GM23338 (cell line): ENCODE results near the gene TST. TPM values are rescaled to one million over a fixed set of nuclear protein-coding genes. Genes with fewer than 3 reads are reported as not detected.

Experiments
- ATAC-seq: fragments of 200-7000 bp; cut with Tn5 transposase; 3 replicates; pipeline ENCODE4 v1.9.1; 2020
- DNase-seq: peaks from one replicate; pipeline ENCODE4 v3.0.0-alpha.2; 2015; ENCODE audit warnings: low spot score
- H2AFZ ChIP-seq: fragments of 200-600 bp; sonication (generic); 2 replicates; pipeline ENCODE4 v1.8.0; 2016; ENCODE audit warnings: antibody characterized with exemption, mild to moderate bottlenecking, moderate library complexity
- H3F3A ChIP-seq: fragments of 200-600 bp; sonication (generic); replicated peaks from 2 replicates; pipeline ENCODE4 v1.8.0; 2017; ENCODE audit warnings: antibody characterized with exemption, mixed run types, low read depth
- H3K27ac ChIP-seq: fragments of 200-600 bp; sonication (generic); 2 replicates; pipeline ENCODE4 v1.6.1; 2016; ENCODE audit warnings: low read depth
- H3K27me3 ChIP-seq: fragments of 200-600 bp; sonication (generic); 2 replicates; pipeline ENCODE4 v1.8.0; 2016; ENCODE audit warnings: mild to moderate bottlenecking, mixed run types, moderate library complexity; ENCODE audit not compliant: insufficient read depth
- H3K36me3 ChIP-seq: fragments of 200-600 bp; sonication (generic); 2 replicates; pipeline ENCODE4 v1.8.0; 2016; ENCODE audit warnings: mild to moderate bottlenecking; ENCODE audit not compliant: insufficient read depth
- H3K4me1 ChIP-seq: fragments of 200-600 bp; sonication (generic); 2 replicates; pipeline ENCODE4 v1.8.0; 2016; ENCODE audit warnings: mild to moderate bottlenecking, moderate library complexity; ENCODE audit not compliant: insufficient read depth
- H3K4me2 ChIP-seq: fragments of 200-600 bp; sonication (generic); 2 replicates; pipeline ENCODE4 v1.7.1; 2017; ENCODE audit warnings: mixed run types
- H3K4me3 ChIP-seq: fragments of 200-600 bp; sonication (generic); 2 replicates; pipeline ENCODE4 v1.6.1; 2016; ENCODE audit warnings: mixed run types
- H3K79me2 ChIP-seq: fragments of 200-600 bp; sonication (generic); replicated peaks from 2 replicates; pipeline ENCODE4 v1.8.0; 2017; ENCODE audit warnings: mild to moderate bottlenecking; ENCODE audit not compliant: insufficient read depth
- H3K9me2 ChIP-seq: fragments of 200-600 bp; sonication (generic); 2 replicates; pipeline ENCODE4 v1.8.0; 2017; ENCODE audit not compliant: insufficient read depth
- H4K20me1 ChIP-seq: fragments of 200-600 bp; sonication (generic); replicated peaks from 2 replicates; pipeline ENCODE4 v1.8.0; 2017; ENCODE audit warnings: mild to moderate bottlenecking; ENCODE audit not compliant: insufficient read depth
- H3K27ac Mint-ChIP-seq: 2 replicates; pipeline ENCODE4 v1.8.0; 2020; ENCODE audit warnings: inconsistent platforms, mild to moderate bottlenecking, moderate library complexity, mixed read lengths
- H3K27me3 Mint-ChIP-seq: 3 replicates; pipeline ENCODE4 v1.8.0; 2022; ENCODE audit warnings: low read depth, mild to moderate bottlenecking, moderate library complexity, mixed read lengths, inconsistent platforms; ENCODE audit not compliant: insufficient read depth, poor library complexity
- H3K36me3 Mint-ChIP-seq: 3 replicates; pipeline ENCODE4 v1.8.0; 2021; ENCODE audit warnings: low read depth, mild to moderate bottlenecking, inconsistent platforms, moderate library complexity, mixed read lengths
- H3K4me1 Mint-ChIP-seq: 3 replicates; pipeline ENCODE4 v1.8.0; 2020; ENCODE audit warnings: mild to moderate bottlenecking, inconsistent platforms, mixed read lengths
- H3K4me3 Mint-ChIP-seq: 3 replicates; pipeline ENCODE4 v1.8.0; 2021; ENCODE audit warnings: moderate library complexity, mild to moderate bottlenecking, inconsistent platforms, mixed read lengths
- H3K9me3 Mint-ChIP-seq: 3 replicates; pipeline ENCODE4 v1.8.0; 2020; ENCODE audit warnings: moderate library complexity, mild to moderate bottlenecking, inconsistent platforms, mixed read lengths
- CREB1 ChIP-seq: fragments of 250-450 bp; sonication (Bioruptor Pico); IDR thresholded peaks from 2 replicates; pipeline ENCODE4 v1.5.0; 2020; ENCODE audit warnings: low read depth, mild to moderate bottlenecking, moderate library complexity
- CTCF ChIP-seq, 2 experiments: fragments of 200-600 bp in 1 of 2; sonication (generic) in 1 of 2; conservative IDR thresholded peaks; 2 replicates each; pipeline versions ENCODE4 v1.5.1 to v1.6.1; 2016 to 2017; ENCODE audit warnings: antibody characterized with exemption in 2 of 2, low read depth in 2 of 2, mild to moderate bottlenecking in 2 of 2, moderate library complexity in 1 of 2
- EZH2phosphoT487 ChIP-seq: fragments of 200-600 bp; sonication (generic); IDR thresholded peaks from one replicate; pipeline ENCODE4 v1.8.1; 2018; ENCODE audit warnings: antibody characterized with exemption; ENCODE audit not compliant: unreplicated experiment
- JUNB ChIP-seq: IDR thresholded peaks from one replicate; pipeline ENCODE4 v1.6.1; 2016; ENCODE audit warnings: antibody characterized with exemption; ENCODE audit not compliant: unreplicated experiment
- REST ChIP-seq: IDR thresholded peaks from one replicate; pipeline ENCODE4 v1.6.1; 2018; ENCODE audit warnings: antibody characterized with exemption; ENCODE audit not compliant: unreplicated experiment
- STAT1 ChIP-seq: IDR thresholded peaks from one replicate; pipeline ENCODE4 v1.6.1; 2016; ENCODE audit warnings: antibody characterized with exemption; ENCODE audit not compliant: unreplicated experiment
- ZNF114 ChIP-seq: fragments of 250-450 bp; sonication (Bioruptor Pico); IDR thresholded peaks from 2 replicates; pipeline ENCODE4 v1.5.0; 2020; ENCODE audit warnings: mild to moderate bottlenecking, moderate library complexity
- ZNF331 ChIP-seq: fragments of 250-450 bp; sonication (Bioruptor Pico); IDR thresholded peaks from 2 replicates; pipeline ENCODE4 v1.5.0; 2020; ENCODE audit warnings: low read depth, mild to moderate bottlenecking, moderate library complexity
- ZNF462 ChIP-seq: fragments of 250-450 bp; sonication (Bioruptor Pico); IDR thresholded peaks from 2 replicates; pipeline ENCODE4 v1.5.0; 2020; ENCODE audit warnings: mild to moderate bottlenecking, moderate library complexity
- polyA plus RNA-seq: library from polyadenylated mRNA; unstranded; fragments of >200 nt; fragmentation: Nextera tagmentation; extraction: Ambion mirVana; gene quantifications from 2 replicates; pipeline ENCODE4 v1.2.1, GENCODE V29; 2016
- total RNA-seq: library from RNA; depleted of rRNA; stranded (reverse); fragments of >200 nt; shearing (Covaris generic); gene quantifications from 2 replicates; pipeline ENCODE4 v1.2.3, GENCODE V29; 2014

Gene TST
- total and polyA plus RNA-seq, 2 experiments from 2014 or later, result 14.6 to 32.7 TPM

- TF ChIP-seq ZNF462 (CRISPR knock-in tag) (no peak), CTCF (conservative IDR thresholded peaks at IDR 0.05; ENCODE audit: low read depth in 2 of 2) (no peak), JUNB (no peak)
These were observed 4.6 kb upstream of the TST start (continued) for GRCh38 chr22:37023743-37024338.

- Histone ChIP-seq H3K9me2 (no peaks in the 10 kb centered on the region), H3K79me2 (peaks cover 37% of the 10 kb centered on the region), H3F3A (no peaks in the 10 kb centered on the region), H4K20me1 (peaks cover 6% of the 10 kb centered on the region), H3K27me3 (no peaks in the 10 kb centered on the region), H3K4me2 (no peak overlapping the region), H3K27ac (no peak overlapping the region), H3K4me1 (peaks cover 12% of the 10 kb centered on the region; the same call in 1 of the 2 replicates), H3K36me3 (peaks cover 1% of the 10 kb centered on the region; the same call in 1 of the 2 replicates), H3K4me3 (no peak overlapping the region), H2AFZ (no peak overlapping the region)
- H3K4me3 Mint-ChIP-seq, result no peak overlapping the region
- H3K36me3 Mint-ChIP-seq, result peaks cover 34% of the 10 kb centered on the region
- ATAC-seq (no peak), DNase-seq (no peak)
- no peak overlapping the region for H3K27ac Mint-ChIP-seq
- peaks cover 17% of the 10 kb centered on the region; the same call in 2 of the 3 replicates for H3K4me1 Mint-ChIP-seq
- peaks cover 16% of the 10 kb centered on the region for H3K27me3 Mint-ChIP-seq
- H3K9me3 Mint-ChIP-seq, result no peaks in the 10 kb centered on the region
- no peak for TF ChIP-seq REST
- no peak for TF ChIP-seq CTCF (conservative IDR thresholded peaks at IDR 0.05; ENCODE audit: low read depth in 2 of 2)
- TF ChIP-seq ZNF114, result no peak
- no peak for TF ChIP-seq CREB1 (CRISPR knock-in tag)
- TF ChIP-seq EZH2phosphoT487, result no peak
- TF ChIP-seq ZNF331 (CRISPR knock-in tag), result no peak
- no peak for TF ChIP-seq STAT1
These were observed 3.5 kb upstream of the TST start for GRCh38 chr22:37022483-37023337.
